HFF-Myc (cell line): ENCODE results near the gene STON2.
"Not testable (repeated sequence)": the region's sequence is repeated elsewhere in the genome, so short reads cannot be mapped to it uniquely, and the experiment has no call there.

Source experiments
- DNase-seq: peaks from one replicate; pipeline ENCODE4 v3.0.0-alpha.2; 2011; ENCODE audit warnings: low read depth; ENCODE audit errors: extremely low read depth
- H3K4me3 ChIP-seq: replicated peaks from 2 replicates; pipeline ENCODE4 v1.5.1; 2011; ENCODE audit warnings: low read depth, mild to moderate bottlenecking, control low read depth, low read length
- CTCF ChIP-seq: IDR thresholded peaks from 2 replicates; pipeline ENCODE4 v1.5.1; 2012; ENCODE audit warnings: mild to moderate bottlenecking, low read depth, low read length, control low read depth; ENCODE audit errors: missing control alignments

STON2 gene

GRCh38 chr14:81245771-81246170 lies 154.4 kb downstream of the STON2 start:
- TF ChIP-seq CTCF: no peak
- no peak overlapping the region for H3K4me3 ChIP-seq
- peak; percentile 37 for DNase-seq

GRCh38 chr14:81244431-81244830 lies 155.7 kb downstream of the STON2 start:
- DNase-seq, H3K4me3 ChIP-seq: not testable (repeated sequence)

GRCh38 chr14:81243499-81243898 lies 156.6 kb downstream of the STON2 start:
- TF ChIP-seq CTCF: no peak
- DNase-seq: no peak
- H3K4me3 ChIP-seq: no peak overlapping the region

- not testable (repeated sequence) for DNase-seq, H3K4me3 ChIP-seq
Measured at GRCh38 chr14:81236849-81237248, 163.3 kb downstream of the STON2 start.

- no peak for DNase-seq
- no peak overlapping the region for H3K4me3 ChIP-seq
- no peak for TF ChIP-seq CTCF
Measured at GRCh38 chr14:81236138-81236537, 164.0 kb downstream of the STON2 start.

- no peak overlapping the region for H3K4me3 ChIP-seq
- no peak for DNase-seq
- TF ChIP-seq CTCF: no peak
Measured at GRCh38 chr14:81235096-81235495, 165.0 kb downstream of the STON2 start.

GRCh38 chr14:81234278-81234677 lies 165.8 kb downstream of the STON2 start:
- DNase-seq: no peak
- no peak overlapping the region for H3K4me3 ChIP-seq
- TF ChIP-seq CTCF: no peak

- no peak for TF ChIP-seq CTCF
- H3K4me3 ChIP-seq: no peak overlapping the region
- DNase-seq: no peak
Measured at GRCh38 chr14:81233615-81234014, 166.5 kb downstream of the STON2 start.
